HS-5 (cell line): ENCODE results near the gene POLR2M.

Source experiments
- DNase-seq: peaks from one replicate; pipeline ENCODE4 v3.0.0-alpha.2; 2012; ENCODE audit warnings: low read depth

Gene POLR2M

GRCh38 chr15:57706405-57707209 lies at the start of gene POLR2M:
TSS of gene POLR2M (plus strand) at chr15:57706714. CDS start at chr15:57706843, 129 bp downstream.
- peak; percentile 98 for DNase-seq

- DNase-seq: no peak
Measured at GRCh38 chr15:57657619-57658018, 48.9 kb upstream of the POLR2M start.

- no peak for DNase-seq
Measured at GRCh38 chr15:57662091-57662744, 44.3 kb upstream of the POLR2M start.

DNA sequence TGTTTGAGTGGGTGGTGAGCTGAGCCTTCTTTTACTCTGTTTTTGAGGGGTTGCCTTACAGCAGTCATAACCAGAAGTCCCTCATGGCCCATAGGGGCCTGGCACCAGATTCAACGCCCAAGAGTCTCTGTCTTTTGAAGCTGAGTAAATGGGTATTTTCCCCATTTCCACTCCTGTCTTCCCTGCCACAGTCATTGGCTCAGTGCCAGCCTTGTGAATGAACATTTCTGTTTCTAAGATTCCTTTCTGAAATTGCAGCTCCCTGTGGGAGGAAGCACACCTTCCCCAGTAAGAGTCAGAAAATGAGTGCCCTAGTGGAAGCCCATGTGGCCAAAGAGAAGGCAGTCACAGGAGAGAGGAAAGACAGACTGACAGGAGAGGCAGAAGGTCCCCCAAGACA lies 43.7 kb upstream of the POLR2M start:
- no peak for DNase-seq

DNA sequence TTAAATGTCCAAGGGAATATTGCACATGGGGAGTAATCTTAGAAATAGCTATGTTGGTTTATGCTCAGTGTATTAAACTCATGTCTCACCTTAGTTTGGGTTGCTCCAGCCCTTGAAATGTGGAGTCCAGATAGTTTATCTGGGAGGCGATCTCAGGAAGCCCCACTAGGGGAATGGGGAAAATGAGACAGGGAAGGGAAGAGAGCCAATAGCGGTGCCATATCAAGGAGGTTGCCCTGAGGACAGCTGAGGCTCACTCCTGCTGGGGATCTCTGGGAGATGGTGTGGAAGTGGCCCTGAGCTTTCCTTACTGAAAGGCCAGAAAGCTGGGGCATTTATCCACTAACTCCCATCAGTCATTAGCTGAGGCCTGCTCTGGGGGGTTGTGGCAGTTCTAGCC lies 43.3 kb upstream of the POLR2M start:
- DNase-seq: no peak

DNA sequence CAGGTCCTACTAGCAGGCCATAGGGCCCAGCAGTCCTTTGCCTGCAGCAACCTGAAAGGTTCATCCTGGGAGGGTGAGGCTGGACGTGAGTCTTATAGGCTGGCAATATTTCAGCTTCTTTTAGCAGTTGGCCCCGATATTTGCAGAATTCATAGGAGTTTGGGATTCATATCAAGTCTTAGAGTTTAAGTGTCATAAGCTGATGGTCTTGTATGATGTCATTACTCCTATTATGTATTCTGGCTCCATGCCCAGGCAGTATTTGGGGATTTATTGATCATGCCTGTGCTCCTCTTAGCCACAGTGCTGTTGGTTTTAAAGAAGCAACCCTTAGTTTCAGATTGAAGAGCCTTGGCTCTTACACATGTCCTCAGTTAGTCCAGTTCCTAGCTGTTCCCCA lies 41.3 kb upstream of the POLR2M start:
- no peak for DNase-seq

- no peak for DNase-seq
Measured at GRCh38 chr15:57665939-57666338, 40.6 kb upstream of the POLR2M start.

- DNase-seq: peak; percentile 53
Measured at GRCh38 chr15:57667171-57667849, 39.2 kb upstream of the POLR2M start.

- DNase-seq: no peak
Measured at GRCh38 chr15:57668016-57668415, 38.5 kb upstream of the POLR2M start.

- DNase-seq: no peak
Measured at GRCh38 chr15:57671636-57672035, 34.9 kb upstream of the POLR2M start.

GRCh38 chr15:57675481-57676181 lies 30.9 kb upstream of the POLR2M start:
- no peak for DNase-seq

- no peak for DNase-seq
Measured at GRCh38 chr15:57676585-57676984, 29.9 kb upstream of the POLR2M start.

DNA sequence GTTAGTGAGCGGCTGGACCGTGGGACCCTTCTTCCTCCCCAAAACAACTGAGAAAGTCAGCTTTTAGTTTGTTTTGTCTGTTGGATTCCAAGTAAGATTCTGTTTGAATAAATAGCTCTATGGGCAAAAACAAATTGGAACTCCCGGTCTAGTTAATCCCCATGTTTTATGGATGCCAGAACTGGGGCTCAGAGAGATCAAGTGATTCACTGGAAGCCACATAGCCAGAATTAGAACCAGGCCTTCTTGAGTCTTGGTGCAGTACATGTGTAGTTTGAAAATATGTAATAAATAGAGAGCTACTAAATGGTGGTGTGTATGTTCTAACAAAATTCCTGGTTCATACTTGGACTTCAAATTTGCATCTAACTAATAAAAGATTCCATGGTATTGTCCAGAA lies 29.3 kb upstream of the POLR2M start:
- DNase-seq: no peak

DNA sequence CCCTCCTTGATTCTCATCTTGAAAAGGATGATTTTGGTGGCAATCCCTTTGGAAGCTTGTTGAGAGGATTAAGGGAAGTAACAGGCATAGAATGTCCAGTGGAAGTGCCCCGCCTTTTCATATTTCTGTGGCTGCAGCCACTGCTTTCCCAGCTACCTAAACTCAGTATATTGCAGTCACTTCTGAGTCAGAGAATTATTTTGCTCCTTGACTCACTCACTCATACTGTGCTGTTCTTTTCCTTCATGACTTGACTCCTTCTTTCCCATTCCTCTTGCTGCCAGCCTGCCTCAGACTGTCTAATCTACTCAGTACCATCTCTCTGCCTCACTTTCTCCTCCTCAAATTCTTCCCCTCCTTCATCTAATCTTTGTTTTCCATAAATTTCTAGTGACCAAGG lies 26.5 kb upstream of the POLR2M start:
- DNase-seq: peak; percentile 53

DNA sequence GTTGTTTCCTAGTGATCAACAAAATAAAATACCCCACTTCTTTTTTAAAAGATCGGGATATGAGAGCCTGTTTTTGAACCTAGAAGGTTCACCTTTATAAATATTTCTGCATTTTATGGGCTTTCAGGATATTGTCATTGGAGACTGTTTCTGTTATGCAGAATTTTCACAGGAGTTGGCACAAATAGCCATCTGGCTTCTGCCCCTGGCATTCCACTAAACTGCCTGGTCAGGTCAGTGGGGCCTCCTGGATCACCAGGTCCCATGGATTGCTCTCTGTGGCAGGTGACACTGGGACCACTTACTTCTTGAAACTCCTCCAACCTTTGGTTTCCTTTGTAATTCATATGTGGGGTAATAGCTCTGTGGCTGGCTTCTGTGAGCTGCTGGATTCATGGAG lies 25.5 kb upstream of the POLR2M start:
- DNase-seq: no peak

- DNase-seq: no peak
Measured at GRCh38 chr15:57683481-57683880, 23.0 kb upstream of the POLR2M start.

DNA sequence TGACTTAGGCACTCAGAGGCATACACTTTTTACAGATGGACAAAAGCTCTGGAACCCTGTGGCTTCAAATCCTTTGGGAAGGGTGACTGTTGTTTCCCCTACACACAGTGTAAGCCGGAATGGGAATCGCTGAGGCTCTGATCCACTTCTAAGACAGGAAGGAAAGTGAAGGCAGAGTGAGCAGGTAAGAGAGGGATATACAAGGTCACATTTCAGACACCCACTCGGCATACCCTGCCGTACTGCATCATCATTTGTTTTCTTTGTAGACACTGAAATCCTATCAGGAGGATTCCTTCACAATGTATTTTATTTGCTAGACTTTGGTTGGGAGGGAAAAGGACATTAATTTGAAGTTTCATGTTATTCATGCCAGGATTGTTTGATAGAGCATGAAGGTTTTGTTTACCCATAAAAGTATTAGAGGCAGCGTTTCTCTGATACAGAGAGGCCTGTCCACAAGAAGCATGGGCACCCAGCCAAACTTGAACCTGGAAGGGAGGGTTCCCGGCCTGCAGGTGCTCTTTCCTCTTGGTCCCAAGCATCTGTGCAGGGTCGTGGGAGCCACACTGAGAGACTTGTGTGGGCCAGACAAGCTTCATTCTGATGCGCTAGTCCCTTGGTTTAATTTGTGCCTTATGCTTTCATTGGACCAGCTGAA lies 21.9 kb upstream of the POLR2M start:
- DNase-seq: no peak

- no peak for DNase-seq
Measured at GRCh38 chr15:57685306-57686095, 21.0 kb upstream of the POLR2M start.

DNA sequence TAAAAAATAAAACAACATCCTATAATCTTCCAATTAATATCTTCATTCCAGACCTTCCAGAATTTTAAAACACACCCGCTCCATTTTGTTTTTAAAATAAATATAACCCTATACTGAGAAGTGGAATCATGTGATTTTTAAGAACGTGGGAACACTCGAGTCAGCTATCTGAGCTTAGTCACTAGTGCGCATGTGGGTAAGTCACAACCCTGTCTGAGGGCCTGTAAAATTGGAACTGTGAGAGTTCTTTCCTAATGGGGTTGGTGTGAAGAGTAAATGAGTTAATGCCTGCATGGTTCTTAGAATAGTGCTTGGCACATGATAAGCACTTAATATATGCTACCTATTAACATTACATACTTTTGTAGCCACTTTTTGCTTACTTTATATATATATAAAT lies 19.9 kb upstream of the POLR2M start:
- DNase-seq: no peak

GRCh38 chr15:57690341-57690966 lies 16.1 kb upstream of the POLR2M start:
- no peak for DNase-seq

- no peak for DNase-seq
Measured at GRCh38 chr15:57691082-57691481, 15.4 kb upstream of the POLR2M start.
